ENCODE measurements around the gene MTM1.

The MTM1 gene

GRCh38 chrX:150625875-150626274 lies 57.5 kb downstream of the MTM1 start:
- Histone ChIP-seq H3K36me3 (ENCODE audit: control insufficient read depth in 1 of 2, insufficient read depth in 2 of 2, low read depth in 1 of 2, low read length in 2 of 2) (peaks cover 0 to 41% of the 10 kb centered on the region in 2 experiments), H3K4me3 (ENCODE audit: insufficient read depth in 1 of 2, low read depth in 1 of 2, low read length in 2 of 2) (no peak overlapping the region), H2BK120ac (ENCODE audit: low read depth, low read length) (no peak overlapping the region), H2BK15ac (ENCODE audit: low read depth, poor library complexity, severe bottlenecking) (no peak overlapping the region), H2BK5ac (ENCODE audit: low read depth, low read length, poor library complexity, severe bottlenecking) (no peak overlapping the region), H2AK5ac (ENCODE audit: low read length, severe bottlenecking) (no peak overlapping the region), H3K27ac (ENCODE audit: low read length, poor library complexity, severe bottlenecking) (no peak overlapping the region), H4K91ac (ENCODE audit: low read length) (no peak overlapping the region), H3K14ac (ENCODE audit: low read length in 2 of 2) (no peak overlapping the region), H4K8ac (ENCODE audit: low read length) (no peak overlapping the region), H2AFZ (ENCODE audit: low read depth, low read length) (no peak overlapping the region), H3K23ac (ENCODE audit: low read length in 2 of 2) (no peak overlapping the region), H3K9ac (ENCODE audit: low read length) (no peak overlapping the region), H3K27me3 (ENCODE audit: control insufficient read depth in 1 of 2, insufficient read depth in 1 of 2, low read length in 2 of 2) (peaks cover 0 to 17% of the 10 kb centered on the region in 2 experiments), H3K4ac (ENCODE audit: low read depth in 1 of 2, low read length in 2 of 2) (no peak overlapping the region), H3K18ac (ENCODE audit: low read depth in 1 of 2, low read length in 2 of 2) (no peak overlapping the region), H2BK12ac (ENCODE audit: low read length in 2 of 2) (no peak overlapping the region), H3K79me1 (replicated peaks; ENCODE audit: low read length, poor library complexity, severe bottlenecking) (no peaks in the 10 kb centered on the region), H3K4me1 (ENCODE audit: control insufficient read depth, insufficient read depth, low read depth, low read length) (no peaks in the 10 kb centered on the region), H3K9me3 (ENCODE audit: control insufficient read depth, low read length) (no peaks in the 10 kb centered on the region), H3K4me2 (ENCODE audit: low read length, poor library complexity, severe bottlenecking) (no peak overlapping the region)
- 100% methylated on average over 2 of the region's 3 CpGs for WGBS
- no peak for DNase-seq

GRCh38 chrX:150627957-150628356 lies 59.5 kb downstream of the MTM1 start:
- no peak for DNase-seq
- Histone ChIP-seq H3K4me2 (ENCODE audit: low read length, poor library complexity, severe bottlenecking) (no peak overlapping the region), H3K9me3 (ENCODE audit: control insufficient read depth, low read length) (no peaks in the 10 kb centered on the region), H3K36me3 (ENCODE audit: control insufficient read depth in 1 of 2, insufficient read depth in 2 of 2, low read depth in 1 of 2, low read length in 2 of 2) (peaks cover 3 to 36% of the 10 kb centered on the region in 2 experiments), H2BK12ac (ENCODE audit: low read length in 2 of 2) (no peak overlapping the region), H2AFZ (ENCODE audit: low read depth, low read length) (no peak overlapping the region), H3K27me3 (ENCODE audit: control insufficient read depth in 1 of 2, insufficient read depth in 1 of 2, low read length in 2 of 2) (peaks cover 0 to 17% of the 10 kb centered on the region in 2 experiments), H3K18ac (ENCODE audit: low read depth in 1 of 2, low read length in 2 of 2) (no peak overlapping the region), H3K79me1 (replicated peaks; ENCODE audit: low read length, poor library complexity, severe bottlenecking) (peaks cover 3% of the 10 kb centered on the region), H2BK15ac (ENCODE audit: low read depth, poor library complexity, severe bottlenecking) (no peak overlapping the region), H4K91ac (ENCODE audit: low read length) (no peak overlapping the region), H4K8ac (ENCODE audit: low read length) (no peak overlapping the region), H2BK120ac (ENCODE audit: low read depth, low read length) (no peak overlapping the region), H3K9ac (ENCODE audit: low read length) (no peak overlapping the region), H3K4ac (ENCODE audit: low read depth in 1 of 2, low read length in 2 of 2) (no peak overlapping the region), H3K23ac (ENCODE audit: low read length in 2 of 2) (no peak overlapping the region), H3K4me3 (ENCODE audit: insufficient read depth in 1 of 2, low read depth in 1 of 2, low read length in 2 of 2) (no peak overlapping the region), H2BK5ac (ENCODE audit: low read depth, low read length, poor library complexity, severe bottlenecking) (no peak overlapping the region), H3K4me1 (ENCODE audit: control insufficient read depth, insufficient read depth, low read depth, low read length) (no peaks in the 10 kb centered on the region), H3K27ac (ENCODE audit: low read length, poor library complexity, severe bottlenecking) (no peak overlapping the region), H2AK5ac (ENCODE audit: low read length, severe bottlenecking) (no peak overlapping the region), H3K14ac (ENCODE audit: low read length in 2 of 2) (no peak overlapping the region)

- Histone ChIP-seq H3K27ac (ENCODE audit: low read length, poor library complexity, severe bottlenecking) (no peak overlapping the region), H4K8ac (ENCODE audit: low read length) (no peak overlapping the region), H2BK120ac (ENCODE audit: low read depth, low read length) (no peak overlapping the region), H3K18ac (ENCODE audit: low read depth in 1 of 2, low read length in 2 of 2) (no peak overlapping the region), H3K36me3 (ENCODE audit: control insufficient read depth in 1 of 2, insufficient read depth in 2 of 2, low read depth in 1 of 2, low read length in 2 of 2) (peaks cover 3 to 18% of the 10 kb centered on the region in 2 experiments), H2BK5ac (ENCODE audit: low read depth, low read length, poor library complexity, severe bottlenecking) (no peak overlapping the region), H3K9ac (ENCODE audit: low read length) (peak overlapping the region; percentile 76), H2AFZ (ENCODE audit: low read depth, low read length) (no peak overlapping the region), H2AK5ac (ENCODE audit: low read length, severe bottlenecking) (no peak overlapping the region), H3K23ac (ENCODE audit: low read length in 2 of 2) (no peak overlapping the region), H3K4me3 (ENCODE audit: insufficient read depth in 1 of 2, low read depth in 1 of 2, low read length in 2 of 2) (no peak overlapping the region), H3K14ac (ENCODE audit: low read length in 2 of 2) (no peak overlapping the region), H3K4ac (ENCODE audit: low read depth in 1 of 2, low read length in 2 of 2) (no peak overlapping the region), H2BK12ac (ENCODE audit: low read length in 2 of 2) (no peak overlapping the region), H3K4me1 (ENCODE audit: control insufficient read depth, insufficient read depth, low read depth, low read length) (no peaks in the 10 kb centered on the region), H3K79me1 (replicated peaks; ENCODE audit: low read length, poor library complexity, severe bottlenecking) (peaks cover 3% of the 10 kb centered on the region), H4K91ac (ENCODE audit: low read length) (no peak overlapping the region), H2BK15ac (ENCODE audit: low read depth, poor library complexity, severe bottlenecking) (no peak overlapping the region), H3K9me3 (ENCODE audit: control insufficient read depth, low read length) (no peaks in the 10 kb centered on the region), H3K27me3 (ENCODE audit: control insufficient read depth in 1 of 2, insufficient read depth in 1 of 2, low read length in 2 of 2) (no peaks in the 10 kb centered on the region), H3K4me2 (ENCODE audit: low read length, poor library complexity, severe bottlenecking) (no peak overlapping the region)
- WGBS: 42% methylated on average over 3 of the region's 3 CpGs
- peak; percentile 85 for DNase-seq
Measured at GRCh38 chrX:150635952-150636351, 67.5 kb downstream of the MTM1 start.

GRCh38 chrX:150642423-150642822 lies 74.0 kb downstream of the MTM1 start:
- no peak overlapping the region for H2BK12ac ChIP-seq (ENCODE audit: low read length in 2 of 2)
- no peak overlapping the region for H3K4me2 ChIP-seq (ENCODE audit: low read length, poor library complexity, severe bottlenecking)
- no peak overlapping the region for H2BK15ac ChIP-seq (ENCODE audit: low read depth, poor library complexity, severe bottlenecking)
- H2AFZ ChIP-seq (ENCODE audit: low read depth, low read length): no peak overlapping the region
- peaks cover 0 to 41% of the 10 kb centered on the region in 2 experiments for H3K36me3 ChIP-seq (ENCODE audit: control insufficient read depth in 1 of 2, insufficient read depth in 2 of 2, low read depth in 1 of 2, low read length in 2 of 2)
- H3K14ac ChIP-seq (ENCODE audit: low read length in 2 of 2): no peak overlapping the region
- no peaks in the 10 kb centered on the region for H3K9me3 ChIP-seq (ENCODE audit: control insufficient read depth, low read length)
- H3K4ac ChIP-seq (ENCODE audit: low read depth in 1 of 2, low read length in 2 of 2): no peak overlapping the region
- peaks cover 0 to 5% of the 10 kb centered on the region in 2 experiments for H3K27me3 ChIP-seq (ENCODE audit: control insufficient read depth in 1 of 2, insufficient read depth in 1 of 2, low read length in 2 of 2)
- H3K79me1 ChIP-seq (replicated peaks; ENCODE audit: low read length, poor library complexity, severe bottlenecking): no peaks in the 10 kb centered on the region
- no peak overlapping the region for H3K18ac ChIP-seq (ENCODE audit: low read depth in 1 of 2, low read length in 2 of 2)
- WGBS: 93% methylated on average over 3 of the region's 3 CpGs
- H2BK120ac ChIP-seq (ENCODE audit: low read depth, low read length): no peak overlapping the region
- no peak overlapping the region for H4K91ac ChIP-seq (ENCODE audit: low read length)
- H3K4me1 ChIP-seq (ENCODE audit: control insufficient read depth, insufficient read depth, low read depth, low read length): no peaks in the 10 kb centered on the region
- no peak overlapping the region for H3K4me3 ChIP-seq (ENCODE audit: insufficient read depth in 1 of 2, low read depth in 1 of 2, low read length in 2 of 2)
- no peak for DNase-seq
- no peak overlapping the region for H2BK5ac ChIP-seq (ENCODE audit: low read depth, low read length, poor library complexity, severe bottlenecking)
- H2AK5ac ChIP-seq (ENCODE audit: low read length, severe bottlenecking): no peak overlapping the region
- H4K8ac ChIP-seq (ENCODE audit: low read length): no peak overlapping the region
- no peak overlapping the region for H3K23ac ChIP-seq (ENCODE audit: low read length in 2 of 2)
- no peak overlapping the region for H3K27ac ChIP-seq (ENCODE audit: low read length, poor library complexity, severe bottlenecking)
- no peak overlapping the region for H3K9ac ChIP-seq (ENCODE audit: low read length)
